GM21528 (cell line): Measurements from ENCODE around the gene BRCA2.
A peak's percentile ranks its signal among the peaks of the same experiment; 100 is the strongest.
"Not testable (repeated sequence)": the region's sequence is repeated elsewhere in the genome, so short reads cannot be mapped to it uniquely, and the experiment has no call there.

Source experiments
- ATAC-seq: cut with Tn5 transposase; IDR thresholded peaks from one replicate; pipeline ENCODE4 v1.9.1; 2021; ENCODE audit warnings: mild to moderate bottlenecking, moderate library complexity; ENCODE audit not compliant: unreplicated experiment, low FRiP score

Gene BRCA2

DNA sequence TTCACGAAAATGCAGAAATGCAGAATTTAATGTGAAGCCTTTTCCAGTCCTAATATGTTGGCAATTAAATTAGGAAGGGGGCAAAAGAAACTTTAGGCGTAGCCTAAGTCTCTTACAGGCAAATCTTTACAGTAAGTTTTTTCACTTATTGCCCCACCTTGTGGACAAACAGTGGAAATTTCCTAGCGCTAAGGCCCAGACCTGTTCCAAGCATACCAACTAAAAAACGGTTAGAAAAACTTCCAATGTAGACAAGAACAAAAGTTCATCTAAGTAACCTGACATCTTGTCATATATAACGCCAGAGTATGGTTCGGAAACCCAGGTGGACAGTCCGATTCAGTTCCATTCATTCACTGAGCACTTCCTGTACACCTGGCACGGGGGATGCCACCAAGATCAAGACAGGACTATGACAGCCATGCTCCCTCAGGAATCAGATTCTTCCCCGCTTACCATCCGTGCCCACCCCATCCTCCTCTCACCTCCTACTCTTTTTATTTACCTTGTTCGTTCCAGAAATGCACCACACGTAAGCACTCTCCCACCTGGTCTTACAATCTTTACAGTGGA lies 5.1 kb upstream of the BRCA2 start:
- ATAC-seq: peak; percentile 65

DNA sequence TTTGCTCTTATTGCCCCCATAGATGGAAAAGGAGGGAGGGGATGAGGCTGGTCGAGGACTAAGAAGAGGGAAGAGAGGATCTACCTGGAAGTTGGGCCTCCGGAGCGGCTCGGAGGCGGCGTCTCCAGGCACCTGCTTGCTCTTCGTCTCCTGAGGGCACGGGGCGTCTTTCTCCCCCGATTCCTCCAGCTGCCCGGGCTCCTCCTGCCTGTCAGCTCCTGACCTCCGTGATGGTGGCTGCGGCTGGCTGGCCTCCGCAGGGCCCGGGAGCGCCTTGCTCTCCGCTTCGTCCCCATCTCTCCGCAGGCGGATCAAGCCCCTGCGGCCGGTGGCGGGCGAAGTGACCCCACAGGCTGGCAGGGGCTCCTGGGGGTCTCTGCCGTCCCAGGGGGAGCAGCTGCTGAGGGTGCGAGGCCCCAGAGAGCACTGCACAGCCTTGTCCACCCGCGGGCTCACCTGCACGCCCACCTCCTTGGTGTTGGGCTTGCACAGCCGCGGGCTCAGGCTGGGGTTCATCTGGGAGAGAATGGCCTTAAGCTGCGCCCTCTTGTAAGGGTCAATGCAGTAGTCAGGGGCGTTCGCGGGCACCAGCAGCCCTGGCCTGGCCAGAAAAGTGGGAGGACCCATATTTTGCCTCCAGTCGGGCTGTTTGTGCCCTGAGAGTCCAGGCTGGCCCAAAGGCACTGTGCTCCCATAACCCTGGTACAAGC lies 4.0 kb upstream of the BRCA2 start:
- ATAC-seq: no peak

DNA sequence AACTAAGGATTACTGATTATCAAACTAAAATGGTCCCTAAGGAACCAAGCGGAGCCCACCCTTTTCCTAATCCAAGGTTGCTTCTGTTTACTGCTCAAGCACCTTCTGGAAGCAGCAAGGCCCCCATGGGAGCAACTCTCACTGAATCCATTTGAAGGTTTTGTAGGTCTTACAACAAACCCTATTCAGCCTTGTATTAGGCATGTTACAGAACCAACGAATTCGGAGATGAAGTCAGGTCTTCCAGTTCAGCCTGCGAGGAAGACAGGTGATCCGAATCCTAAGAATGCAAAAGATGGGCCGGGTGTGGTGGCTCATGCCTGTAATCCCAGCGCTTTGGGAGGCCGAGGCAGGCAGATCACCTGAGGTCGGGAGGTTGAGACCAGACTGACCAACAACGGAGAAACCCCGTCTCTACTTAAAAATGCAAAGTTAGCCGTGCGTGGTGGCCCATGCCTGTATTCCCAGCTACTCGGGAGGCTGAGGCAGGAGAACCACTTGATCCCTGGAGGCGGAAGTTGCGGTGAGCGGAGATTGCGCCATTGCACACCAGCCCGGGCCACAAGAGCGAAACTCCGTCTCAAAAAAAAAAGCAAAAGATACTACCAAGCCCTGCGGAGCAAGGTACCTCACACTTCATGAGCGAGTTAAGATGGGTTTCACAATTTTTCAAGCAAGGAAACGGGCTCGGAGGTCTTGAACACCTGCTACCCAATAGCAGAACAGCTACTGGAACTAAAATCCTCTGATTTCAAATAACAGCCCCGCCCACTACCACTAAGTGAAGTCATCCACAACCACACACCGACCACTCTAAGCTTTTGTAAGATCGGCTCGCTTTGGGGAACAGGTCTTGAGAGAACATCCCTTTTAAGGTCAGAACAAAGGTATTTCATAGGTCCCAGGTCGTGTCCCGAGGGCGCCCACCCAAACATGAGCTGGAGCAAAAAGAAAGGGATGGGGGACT lies 754 bp upstream of the BRCA2 start:
- ATAC-seq: peak; percentile 20

DNA sequence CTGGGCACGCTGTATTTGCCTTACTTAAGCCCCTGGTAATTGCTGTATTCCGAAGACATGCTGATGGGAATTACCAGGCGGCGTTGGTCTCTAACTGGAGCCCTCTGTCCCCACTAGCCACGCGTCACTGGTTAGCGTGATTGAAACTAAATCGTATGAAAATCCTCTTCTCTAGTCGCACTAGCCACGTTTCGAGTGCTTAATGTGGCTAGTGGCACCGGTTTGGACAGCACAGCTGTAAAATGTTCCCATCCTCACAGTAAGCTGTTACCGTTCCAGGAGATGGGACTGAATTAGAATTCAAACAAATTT lies 676 bp downstream of the BRCA2 start:
- peak; percentile 56 for ATAC-seq

DNA sequence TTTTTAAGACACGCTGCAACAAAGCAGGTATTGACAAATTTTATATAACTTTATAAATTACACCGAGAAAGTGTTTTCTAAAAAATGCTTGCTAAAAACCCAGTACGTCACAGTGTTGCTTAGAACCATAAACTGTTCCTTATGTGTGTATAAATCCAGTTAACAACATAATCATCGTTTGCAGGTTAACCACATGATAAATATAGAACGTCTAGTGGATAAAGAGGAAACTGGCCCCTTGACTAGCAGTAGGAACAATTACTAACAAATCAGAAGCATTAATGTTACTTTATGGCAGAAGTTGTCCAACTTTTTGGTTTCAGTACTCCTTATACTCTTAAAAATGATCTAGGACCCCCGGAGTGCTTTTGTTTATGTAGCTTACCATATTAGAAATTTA lies 1.2 kb downstream of the BRCA2 start:
- ATAC-seq: no peak

DNA sequence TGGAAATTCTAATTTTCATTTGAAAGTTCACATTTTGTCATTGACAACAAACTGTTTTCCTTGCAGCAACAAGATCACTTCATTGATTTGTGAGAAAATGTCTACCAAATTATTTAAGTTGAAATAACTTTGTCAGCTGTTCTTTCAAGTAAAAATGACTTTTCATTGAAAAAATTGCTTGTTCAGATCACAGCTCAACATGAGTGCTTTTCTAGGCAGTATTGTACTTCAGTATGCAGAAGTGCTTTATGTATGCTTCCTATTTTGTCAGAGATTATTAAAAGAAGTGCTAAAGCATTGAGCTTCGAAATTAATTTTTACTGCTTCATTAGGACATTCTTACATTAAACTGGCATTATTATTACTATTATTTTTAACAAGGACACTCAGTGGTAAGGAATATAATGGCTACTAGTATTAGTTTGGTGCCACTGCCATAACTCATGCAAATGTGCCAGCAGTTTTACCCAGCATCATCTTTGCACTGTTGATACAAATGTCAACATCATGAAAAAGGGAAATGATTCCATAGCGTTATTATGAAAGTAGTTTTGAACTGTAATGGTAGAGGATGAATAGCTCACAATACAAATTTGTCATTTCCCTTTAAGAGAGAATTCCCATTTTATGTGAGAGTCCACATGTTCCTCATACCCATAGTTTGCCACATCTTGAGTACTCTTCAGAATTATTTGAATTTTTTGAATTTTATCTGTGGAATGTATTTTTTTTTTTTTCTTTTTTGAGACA lies 2.6 kb downstream of the BRCA2 start:
- ATAC-seq: no peak

DNA sequence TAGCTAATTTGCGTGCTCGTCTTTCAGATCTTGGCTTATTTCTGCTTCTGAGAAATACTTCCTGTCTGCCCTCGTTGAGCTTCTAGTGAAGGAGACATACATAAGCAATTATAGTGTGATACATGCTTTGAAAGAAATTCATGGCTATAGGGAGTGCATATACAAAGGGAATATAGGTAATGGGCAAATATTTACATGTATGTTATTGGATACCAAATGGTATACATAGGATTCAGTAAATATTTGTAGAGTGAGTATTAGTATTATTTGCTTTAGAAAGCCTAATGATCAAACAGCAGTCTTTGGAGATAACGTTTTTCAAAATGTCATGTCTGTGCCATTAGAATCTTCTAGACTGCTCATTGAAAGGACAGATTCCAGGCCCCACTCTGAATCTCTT lies 5.2 kb downstream of the BRCA2 start:
- ATAC-seq: no peak

DNA sequence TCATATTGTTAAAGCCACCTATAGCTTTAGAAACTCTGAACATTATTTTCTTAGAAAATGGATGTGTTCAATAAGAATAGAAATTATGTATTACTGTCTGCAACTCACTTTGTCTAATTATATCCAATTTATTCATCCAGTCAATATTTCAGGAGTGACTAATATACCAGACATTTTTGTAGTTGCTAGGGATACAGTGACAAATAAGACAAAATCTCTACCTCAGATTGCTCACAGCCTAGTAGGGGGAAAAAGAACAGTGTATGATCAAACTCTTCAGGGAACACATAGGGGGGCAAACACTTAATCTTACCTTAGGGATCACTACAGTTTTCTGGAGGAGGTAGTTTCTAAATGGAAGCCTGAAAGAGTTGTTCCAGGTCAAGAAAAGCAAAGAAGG lies 8.6 kb downstream of the BRCA2 start:
- no peak for ATAC-seq

DNA sequence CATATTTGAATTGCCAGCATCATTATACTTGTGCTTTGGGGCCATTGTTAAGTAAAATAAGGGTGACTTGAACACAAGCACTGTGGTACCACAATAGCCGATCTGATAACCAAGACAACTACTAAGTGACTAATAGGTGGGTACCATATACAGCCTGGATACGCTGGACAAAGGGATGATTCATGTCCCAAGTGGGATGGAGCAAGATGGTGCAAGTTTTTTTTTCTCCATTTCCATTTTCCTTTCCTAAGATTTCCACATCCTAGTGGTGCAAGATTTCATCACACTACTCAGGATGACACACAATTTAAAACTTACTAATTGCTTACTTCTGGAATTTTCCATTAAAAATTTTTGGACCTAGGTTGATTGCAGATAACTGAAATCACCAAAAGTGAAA lies 15.1 kb downstream of the BRCA2 start:
- no peak for ATAC-seq

DNA sequence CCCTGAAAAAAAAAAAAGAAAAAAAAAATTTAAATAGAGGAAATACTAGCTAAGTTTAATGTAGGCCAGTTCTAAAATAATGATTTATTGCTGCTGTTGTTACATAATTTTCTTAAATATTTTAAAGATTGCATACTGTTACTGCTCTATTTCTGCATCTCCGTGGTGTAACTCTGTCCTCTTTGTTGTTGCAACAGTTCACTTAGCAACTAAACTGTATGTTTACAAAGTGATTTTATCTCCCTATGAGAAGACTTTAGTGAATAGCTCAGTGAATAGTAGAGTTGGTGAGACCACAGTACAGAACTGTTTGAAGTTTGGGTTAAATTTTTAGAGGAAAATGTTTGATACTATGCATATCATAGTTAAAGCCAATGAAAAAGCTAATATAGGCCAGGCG lies 19.4 kb downstream of the BRCA2 start:
- ATAC-seq: no peak

DNA sequence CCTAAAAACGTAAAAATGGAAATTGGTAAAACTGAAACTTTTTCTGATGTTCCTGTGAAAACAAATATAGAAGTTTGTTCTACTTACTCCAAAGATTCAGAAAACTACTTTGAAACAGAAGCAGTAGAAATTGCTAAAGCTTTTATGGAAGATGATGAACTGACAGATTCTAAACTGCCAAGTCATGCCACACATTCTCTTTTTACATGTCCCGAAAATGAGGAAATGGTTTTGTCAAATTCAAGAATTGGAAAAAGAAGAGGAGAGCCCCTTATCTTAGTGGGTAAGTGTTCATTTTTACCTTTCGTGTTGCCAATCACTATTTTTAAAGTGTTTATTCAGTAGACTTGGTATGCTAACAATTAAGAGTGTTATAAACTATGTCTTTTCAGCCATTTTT lies 25.6 kb downstream of the BRCA2 start:
- no peak for ATAC-seq

DNA sequence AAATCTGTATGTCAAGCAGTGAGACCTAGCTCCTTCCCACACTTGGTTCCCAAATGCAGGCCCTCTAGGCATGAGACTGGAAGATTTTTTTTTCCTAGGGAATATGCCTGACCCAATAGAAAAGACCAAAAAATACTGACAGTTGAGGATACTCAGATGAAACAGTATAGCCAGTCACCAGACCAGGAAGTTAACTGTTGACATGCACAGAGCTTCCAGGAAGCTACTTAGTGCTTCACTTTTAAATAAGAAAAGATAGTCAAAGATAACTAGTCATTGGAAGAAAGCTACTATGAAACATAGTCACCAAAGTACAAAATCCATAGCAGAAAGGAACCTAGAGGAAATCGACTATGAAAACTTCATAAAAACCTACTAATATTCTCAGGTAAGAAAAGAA lies 32.3 kb downstream of the BRCA2 start:
- no peak for ATAC-seq

DNA sequence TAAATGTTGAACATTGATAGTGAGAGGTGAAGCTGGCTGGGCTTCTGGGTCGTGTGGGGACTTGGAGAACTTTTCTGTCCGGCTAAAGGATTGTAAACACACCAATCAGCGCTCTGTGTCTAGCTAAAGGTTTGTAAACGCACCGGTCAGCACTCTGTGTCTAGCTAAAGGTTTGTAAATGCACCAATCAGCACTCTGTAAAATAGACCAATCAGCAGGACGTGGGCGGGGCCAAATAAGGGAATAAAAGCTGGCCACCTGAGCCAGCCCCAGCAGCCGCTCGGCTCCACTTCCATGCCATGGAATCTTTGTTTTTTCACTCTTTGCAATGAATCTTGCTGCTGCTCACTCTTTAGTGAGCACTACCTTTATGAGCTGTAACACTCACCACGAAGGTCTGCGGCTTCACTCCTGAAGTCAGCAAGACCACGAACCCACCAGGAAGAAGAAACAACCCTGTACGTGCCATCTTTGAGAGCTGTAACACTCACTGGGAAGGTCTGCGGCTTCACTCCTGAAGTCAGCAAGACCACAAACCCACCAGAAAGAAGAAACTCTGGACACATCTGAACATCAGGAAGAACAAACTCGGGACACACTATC lies 35.6 kb downstream of the BRCA2 start:
- ATAC-seq: not testable (repeated sequence)

DNA sequence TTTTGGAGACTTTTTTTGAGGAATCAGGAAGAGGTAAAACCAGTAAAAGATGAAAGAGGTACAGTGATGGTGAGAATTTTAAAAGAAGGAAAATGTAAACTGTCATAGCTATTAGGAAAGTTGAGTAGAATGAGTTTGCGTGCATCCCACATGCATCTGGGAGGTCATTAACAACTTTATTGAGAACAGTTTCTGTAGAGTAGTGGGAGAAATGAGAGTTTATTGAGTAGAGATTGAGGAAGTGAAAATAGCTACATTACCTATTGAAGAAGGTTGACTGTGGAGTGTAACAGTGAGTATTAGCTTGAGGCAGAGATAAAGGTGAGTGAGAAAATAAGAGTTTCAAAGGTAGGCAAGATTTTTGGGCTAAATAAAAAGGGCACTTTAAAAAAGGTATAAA lies 38.7 kb downstream of the BRCA2 start:
- ATAC-seq: no peak

DNA sequence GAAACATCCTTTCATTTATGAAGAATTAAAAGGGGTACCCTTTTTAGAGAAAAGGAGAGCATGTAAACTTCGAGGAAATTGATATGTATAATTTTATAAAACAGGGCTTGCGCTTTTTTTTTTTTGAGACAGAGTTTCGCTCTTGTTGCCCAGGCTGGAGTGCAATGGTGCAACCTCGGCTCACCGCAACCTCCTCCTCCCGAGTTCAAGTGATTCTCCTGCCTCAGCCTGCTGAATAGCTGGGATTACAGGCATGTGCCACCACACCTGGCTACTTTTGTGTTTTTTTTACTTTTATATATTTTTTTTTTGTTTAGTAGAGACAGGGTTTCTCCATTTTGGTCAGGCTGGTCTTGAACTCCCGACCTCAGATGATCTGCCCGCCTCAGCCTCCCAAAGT lies 40.6 kb downstream of the BRCA2 start:
- ATAC-seq: not testable (repeated sequence)

DNA sequence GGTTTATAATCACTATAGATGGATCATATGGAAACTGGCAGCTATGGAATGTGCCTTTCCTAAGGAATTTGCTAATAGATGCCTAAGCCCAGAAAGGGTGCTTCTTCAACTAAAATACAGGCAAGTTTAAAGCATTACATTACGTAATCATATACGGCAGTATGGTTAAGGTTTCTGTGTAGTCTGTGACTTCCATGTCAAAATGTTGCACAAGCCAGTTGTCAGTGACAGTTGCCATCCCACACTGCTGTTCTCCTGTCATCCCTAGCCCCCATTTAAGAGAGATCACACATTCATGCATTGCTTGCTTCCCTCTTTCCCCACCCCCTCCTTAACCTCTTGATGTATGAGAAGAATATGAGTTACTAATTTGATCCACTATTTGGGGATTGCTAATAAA lies 47.3 kb downstream of the BRCA2 start:
- no peak for ATAC-seq

DNA sequence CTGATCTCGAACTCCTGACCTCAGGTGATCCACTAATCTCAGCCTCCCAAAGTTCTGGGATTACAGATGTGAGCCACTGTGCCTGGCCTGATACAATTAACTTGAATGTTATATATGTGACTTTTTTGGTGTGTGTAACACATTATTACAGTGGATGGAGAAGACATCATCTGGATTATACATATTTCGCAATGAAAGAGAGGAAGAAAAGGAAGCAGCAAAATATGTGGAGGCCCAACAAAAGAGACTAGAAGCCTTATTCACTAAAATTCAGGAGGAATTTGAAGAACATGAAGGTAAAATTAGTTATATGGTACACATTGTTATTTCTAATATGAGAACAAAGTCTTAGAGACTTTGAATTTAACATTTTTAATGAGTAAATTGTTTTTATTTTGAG lies 55.5 kb downstream of the BRCA2 start:
- ATAC-seq: no peak

DNA sequence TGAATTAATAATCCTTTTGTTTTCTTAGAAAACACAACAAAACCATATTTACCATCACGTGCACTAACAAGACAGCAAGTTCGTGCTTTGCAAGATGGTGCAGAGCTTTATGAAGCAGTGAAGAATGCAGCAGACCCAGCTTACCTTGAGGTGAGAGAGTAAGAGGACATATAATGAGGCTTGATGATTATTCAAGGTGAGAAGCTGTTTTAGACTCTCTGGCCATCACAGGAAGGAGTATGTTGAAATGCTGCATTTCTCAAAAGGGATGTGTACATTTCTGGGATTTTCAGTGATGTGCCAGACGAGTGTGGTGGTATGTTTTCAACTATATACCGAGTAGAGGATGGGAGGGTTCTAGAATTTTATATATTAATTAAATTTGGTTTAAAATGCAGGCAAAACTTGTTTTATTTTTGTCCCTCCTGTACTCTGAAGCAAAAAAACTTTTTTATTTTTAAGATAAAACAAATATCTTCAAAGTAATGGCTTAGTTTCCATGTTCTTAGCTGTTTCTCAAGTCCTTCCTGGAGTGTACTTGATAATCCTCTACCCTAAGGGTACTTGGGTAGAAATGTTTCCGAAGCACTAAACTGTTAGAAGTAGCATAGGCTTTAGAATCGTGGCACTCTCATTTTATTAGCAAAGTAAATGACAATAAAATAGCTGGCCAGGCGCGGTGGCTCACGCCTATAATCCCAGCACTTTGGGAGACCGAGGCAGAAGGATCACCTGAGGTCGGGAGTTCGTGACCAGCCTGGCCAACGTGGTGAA lies 61.5 kb downstream of the BRCA2 start:
- ATAC-seq: no peak

DNA sequence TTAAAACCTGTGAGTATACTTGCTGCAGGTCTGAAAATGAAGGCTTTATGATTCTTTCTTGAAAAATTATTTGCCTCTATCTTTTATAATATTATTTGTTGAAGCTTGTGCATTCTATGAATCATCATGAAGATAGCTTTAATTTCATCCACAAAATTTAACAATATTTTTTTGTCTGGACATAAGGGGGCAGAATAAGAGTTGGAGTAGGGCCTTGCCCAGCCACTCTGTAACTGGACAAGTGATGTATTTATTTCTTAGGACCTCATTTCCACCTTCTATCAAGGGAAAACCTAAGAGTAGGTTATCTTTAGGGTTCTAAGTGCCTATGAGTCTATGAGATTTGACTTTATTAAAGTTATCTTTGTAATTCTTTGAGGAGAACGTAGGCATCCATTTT lies 62.7 kb downstream of the BRCA2 start:
- no peak for ATAC-seq

DNA sequence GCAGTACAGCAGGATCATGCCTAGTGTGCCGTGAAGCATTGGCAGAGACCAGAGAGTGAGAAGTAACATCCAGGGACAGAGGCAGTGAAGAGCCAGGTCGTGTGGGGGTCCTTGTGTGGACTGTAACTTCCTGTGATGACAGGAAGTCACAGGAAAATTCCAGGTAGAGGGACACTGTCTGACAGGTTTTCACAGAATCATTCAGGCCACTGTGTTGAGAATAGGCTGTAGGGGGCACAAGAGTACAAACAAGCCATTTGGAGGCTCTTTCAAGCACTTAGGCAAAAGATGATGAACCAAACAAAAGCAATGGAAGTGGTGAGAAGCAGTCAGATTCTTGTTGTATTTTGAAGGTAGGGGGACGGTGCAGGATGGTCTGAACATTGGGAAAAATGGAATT lies 66.2 kb downstream of the BRCA2 start:
- ATAC-seq: no peak
